ENCODE data around the gene TOMM40L. TPM values are rescaled to one million over a fixed set of nuclear protein-coding genes. Genes with fewer than 3 reads are reported as not detected.
A peak's percentile ranks its signal among the peaks of the same experiment; 100 is the strongest.

Gene TOMM40L
- polyA plus RNA-seq, 1 donor from 2014 or later, result 32.5 TPM

- no peak overlapping the region for H3K9ac ChIP-seq (ENCODE audit: low read length)
- H3F3A ChIP-seq (ENCODE audit: insufficient read depth, low read length, poor library complexity, severe bottlenecking), result no peaks in the 10 kb centered on the region
- H3K27ac ChIP-seq (ENCODE audit: low read length), result no peak overlapping the region
- H3K4me2 ChIP-seq (ENCODE audit: low read length), result peak overlapping the region; percentile 2
- no peaks in the 10 kb centered on the region for H4K20me1 ChIP-seq (ENCODE audit: insufficient read depth)
- no peaks in the 10 kb centered on the region for H3K9me2 ChIP-seq (ENCODE audit: insufficient read depth, low read length)
- H3K27me3 ChIP-seq (ENCODE audit: insufficient read depth, low read depth, low read length), result peaks cover 20% of the 10 kb centered on the region
- no peak overlapping the region for H2AFZ ChIP-seq (ENCODE audit: low read depth, low read length)
- peaks cover 3% of the 10 kb centered on the region for H3K9me3 ChIP-seq (ENCODE audit: low read length)
- H3K36me3 ChIP-seq (ENCODE audit: insufficient read depth, low read length), result no peaks in the 10 kb centered on the region
- H3K4me3 ChIP-seq (ENCODE audit: low read length), result peak overlapping the region; percentile 80
- TF ChIP-seq TAF1 (IDR thresholded peaks at IDR 0.05; ENCODE audit: low read depth) (no peak), POLR2AphosphoS5 (IDR thresholded peaks at IDR 0.05) (no peak), SMC3 (conservative IDR thresholded peaks at IDR 0.05; ENCODE audit: poor library complexity) (no peak)
- TF ChIP-seq, protein P1, sequence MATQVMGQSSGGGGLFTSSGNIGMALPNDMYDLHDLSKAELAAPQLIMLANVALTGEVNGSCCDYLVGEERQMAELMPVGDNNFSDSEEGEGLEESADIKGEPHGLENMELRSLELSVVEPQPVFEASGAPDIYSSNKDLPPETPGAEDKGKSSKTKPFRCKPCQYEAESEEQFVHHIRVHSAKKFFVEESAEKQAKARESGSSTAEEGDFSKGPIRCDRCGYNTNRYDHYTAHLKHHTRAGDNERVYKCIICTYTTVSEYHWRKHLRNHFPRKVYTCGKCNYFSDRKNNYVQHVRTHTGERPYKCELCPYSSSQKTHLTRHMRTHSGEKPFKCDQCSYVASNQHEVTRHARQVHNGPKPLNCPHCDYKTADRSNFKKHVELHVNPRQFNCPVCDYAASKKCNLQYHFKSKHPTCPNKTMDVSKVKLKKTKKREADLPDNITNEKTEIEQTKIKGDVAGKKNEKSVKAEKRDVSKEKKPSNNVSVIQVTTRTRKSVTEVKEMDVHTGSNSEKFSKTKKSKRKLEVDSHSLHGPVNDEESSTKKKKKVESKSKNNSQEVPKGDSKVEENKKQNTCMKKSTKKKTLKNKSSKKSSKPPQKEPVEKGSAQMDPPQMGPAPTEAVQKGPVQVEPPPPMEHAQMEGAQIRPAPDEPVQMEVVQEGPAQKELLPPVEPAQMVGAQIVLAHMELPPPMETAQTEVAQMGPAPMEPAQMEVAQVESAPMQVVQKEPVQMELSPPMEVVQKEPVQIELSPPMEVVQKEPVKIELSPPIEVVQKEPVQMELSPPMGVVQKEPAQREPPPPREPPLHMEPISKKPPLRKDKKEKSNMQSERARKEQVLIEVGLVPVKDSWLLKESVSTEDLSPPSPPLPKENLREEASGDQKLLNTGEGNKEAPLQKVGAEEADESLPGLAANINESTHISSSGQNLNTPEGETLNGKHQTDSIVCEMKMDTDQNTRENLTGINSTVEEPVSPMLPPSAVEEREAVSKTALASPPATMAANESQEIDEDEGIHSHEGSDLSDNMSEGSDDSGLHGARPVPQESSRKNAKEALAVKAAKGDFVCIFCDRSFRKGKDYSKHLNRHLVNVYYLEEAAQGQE (IDR thresholded peaks at IDR 0.05; ENCODE audit: borderline replicate concordance), result no peak
- no peaks in the 10 kb centered on the region for H3K79me2 ChIP-seq (replicated peaks; ENCODE audit: insufficient read depth, low read length)
Measured at GRCh38 chr1:161259765-161260164, 33.9 kb downstream of the TOMM40L start.

- Histone ChIP-seq H3K9me2 (ENCODE audit: insufficient read depth, low read length) (no peaks in the 10 kb centered on the region), H3K4me2 (ENCODE audit: low read length) (peak overlapping the region; percentile 32), H2AFZ (ENCODE audit: low read depth, low read length) (no peak overlapping the region), H3K36me3 (ENCODE audit: insufficient read depth, low read length) (no peaks in the 10 kb centered on the region), H3K9ac (ENCODE audit: low read length) (peak overlapping the region; percentile 45), H3K9me3 (ENCODE audit: low read length) (peaks cover 3% of the 10 kb centered on the region), H4K20me1 (ENCODE audit: insufficient read depth) (no peaks in the 10 kb centered on the region), H3K79me2 (replicated peaks; ENCODE audit: insufficient read depth, low read length) (no peaks in the 10 kb centered on the region), H3F3A (ENCODE audit: insufficient read depth, low read length, poor library complexity, severe bottlenecking) (no peaks in the 10 kb centered on the region), H3K4me3 (ENCODE audit: low read length) (peak overlapping the region; percentile 50), H3K27me3 (ENCODE audit: insufficient read depth, low read depth, low read length) (peaks cover 20% of the 10 kb centered on the region), H3K27ac (ENCODE audit: low read length) (peak overlapping the region; percentile 60)
- TF ChIP-seq MXI1 (conservative IDR thresholded peaks at IDR 0.05; ENCODE audit: poor library complexity, severe bottlenecking), result peak; percentile 11
- TF ChIP-seq EP300 (conservative IDR thresholded peaks at IDR 0.05; ENCODE audit: poor library complexity, severe bottlenecking), result no peak
- TF ChIP-seq POLR2AphosphoS5 (IDR thresholded peaks at IDR 0.05), result no peak
- no peak for TF ChIP-seq CTCF (IDR thresholded peaks at IDR 0.05; ENCODE audit: poor library complexity, severe bottlenecking)
Measured at GRCh38 chr1:161260376-161261260, 34.8 kb downstream of the TOMM40L start.
